GM13976 (cell line): Measurements from ENCODE around the gene GBX1.

Experiments
- DNase-seq: peaks from one replicate; pipeline ENCODE4 v3.0.0; 2012; ENCODE audit warnings: low spot score
- in situ Hi-C: fragments of 300-500 bp; cut with MboI; formaldehyde crosslinking; loops from one replicate; pipeline ENCODE4 v1.12.0; 2022; ENCODE audit warnings: low sequenced_read_pairs, mixed read lengths, inconsistent platforms; ENCODE audit not compliant: unreplicated experiment
- TF ChIP-seq, protein P1 (sequence below): IDR thresholded peaks from 2 replicates; pipeline ENCODE4 v1.5.1; 2012; ENCODE audit warnings: borderline replicate concordance, mild to moderate bottlenecking; ENCODE audit not compliant: insufficient read depth; ENCODE audit errors: extremely low read depth, missing control alignments, control extremely low read depth

The GBX1 gene

DNA sequence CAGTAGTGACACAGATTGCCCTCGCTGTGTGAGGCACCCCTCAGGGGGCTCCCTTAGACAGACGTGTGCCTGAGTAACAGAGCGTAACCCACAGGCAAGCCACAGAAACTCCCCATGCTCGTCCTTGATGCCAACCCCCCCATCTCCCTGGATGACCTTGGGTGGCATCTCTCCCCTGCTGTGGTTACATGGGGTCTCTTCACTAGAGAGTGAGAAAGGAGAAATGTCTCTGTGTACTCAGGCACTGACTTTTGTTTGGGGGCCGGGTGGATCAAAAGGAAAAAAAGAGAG, 20.7 kb upstream of the GBX1 start:
- TF ChIP-seq, protein P1, sequence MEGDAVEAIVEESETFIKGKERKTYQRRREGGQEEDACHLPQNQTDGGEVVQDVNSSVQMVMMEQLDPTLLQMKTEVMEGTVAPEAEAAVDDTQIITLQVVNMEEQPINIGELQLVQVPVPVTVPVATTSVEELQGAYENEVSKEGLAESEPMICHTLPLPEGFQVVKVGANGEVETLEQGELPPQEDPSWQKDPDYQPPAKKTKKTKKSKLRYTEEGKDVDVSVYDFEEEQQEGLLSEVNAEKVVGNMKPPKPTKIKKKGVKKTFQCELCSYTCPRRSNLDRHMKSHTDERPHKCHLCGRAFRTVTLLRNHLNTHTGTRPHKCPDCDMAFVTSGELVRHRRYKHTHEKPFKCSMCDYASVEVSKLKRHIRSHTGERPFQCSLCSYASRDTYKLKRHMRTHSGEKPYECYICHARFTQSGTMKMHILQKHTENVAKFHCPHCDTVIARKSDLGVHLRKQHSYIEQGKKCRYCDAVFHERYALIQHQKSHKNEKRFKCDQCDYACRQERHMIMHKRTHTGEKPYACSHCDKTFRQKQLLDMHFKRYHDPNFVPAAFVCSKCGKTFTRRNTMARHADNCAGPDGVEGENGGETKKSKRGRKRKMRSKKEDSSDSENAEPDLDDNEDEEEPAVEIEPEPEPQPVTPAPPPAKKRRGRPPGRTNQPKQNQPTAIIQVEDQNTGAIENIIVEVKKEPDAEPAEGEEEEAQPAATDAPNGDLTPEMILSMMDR: no peak
- DNase-seq: no peak
- in situ Hi-C loops: no loop called here

DNA sequence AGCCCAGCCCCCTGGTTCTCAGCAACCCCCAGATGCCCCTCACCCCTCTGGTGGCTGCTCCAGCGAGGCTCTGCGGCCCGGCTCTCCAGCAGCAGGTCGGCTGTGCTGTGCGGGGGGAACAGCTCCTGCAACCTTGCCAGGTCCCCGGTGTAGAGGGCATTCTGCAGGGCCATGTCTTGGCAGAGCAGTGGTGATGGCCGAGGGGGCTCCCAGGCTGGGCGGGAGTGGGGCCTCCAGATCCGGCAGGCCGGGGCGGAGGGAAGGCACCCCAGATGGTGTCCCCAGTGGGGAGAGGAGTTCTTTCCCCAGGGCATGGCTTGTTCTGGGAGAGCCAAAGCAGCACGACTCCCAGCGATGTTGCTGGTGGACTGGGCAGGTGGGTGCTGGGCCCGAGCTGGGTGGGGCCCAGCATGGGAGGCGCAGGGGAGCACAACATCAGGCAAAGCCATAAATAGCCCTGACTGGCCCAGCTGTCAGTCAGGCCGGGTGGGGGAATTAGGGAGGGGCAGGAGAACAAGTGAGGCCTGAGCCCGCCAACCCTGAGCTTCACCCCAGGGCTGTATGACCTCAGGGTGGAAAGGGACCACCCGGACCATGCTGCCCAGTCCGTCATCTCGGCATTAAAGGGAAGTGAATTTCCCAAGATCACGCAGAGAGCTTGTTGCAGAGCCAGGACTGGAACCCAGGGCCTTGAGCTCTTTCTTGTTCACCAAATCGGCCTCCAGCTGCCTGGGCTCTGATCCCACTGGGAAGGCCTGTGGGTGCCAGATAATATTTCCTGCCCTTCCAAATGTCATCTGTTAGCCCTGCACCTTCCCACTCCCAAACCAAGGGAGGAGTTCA, 20.1 kb upstream of the GBX1 start:
- in situ Hi-C loops: no loop called here
- TF ChIP-seq, protein P1: no peak

DNA sequence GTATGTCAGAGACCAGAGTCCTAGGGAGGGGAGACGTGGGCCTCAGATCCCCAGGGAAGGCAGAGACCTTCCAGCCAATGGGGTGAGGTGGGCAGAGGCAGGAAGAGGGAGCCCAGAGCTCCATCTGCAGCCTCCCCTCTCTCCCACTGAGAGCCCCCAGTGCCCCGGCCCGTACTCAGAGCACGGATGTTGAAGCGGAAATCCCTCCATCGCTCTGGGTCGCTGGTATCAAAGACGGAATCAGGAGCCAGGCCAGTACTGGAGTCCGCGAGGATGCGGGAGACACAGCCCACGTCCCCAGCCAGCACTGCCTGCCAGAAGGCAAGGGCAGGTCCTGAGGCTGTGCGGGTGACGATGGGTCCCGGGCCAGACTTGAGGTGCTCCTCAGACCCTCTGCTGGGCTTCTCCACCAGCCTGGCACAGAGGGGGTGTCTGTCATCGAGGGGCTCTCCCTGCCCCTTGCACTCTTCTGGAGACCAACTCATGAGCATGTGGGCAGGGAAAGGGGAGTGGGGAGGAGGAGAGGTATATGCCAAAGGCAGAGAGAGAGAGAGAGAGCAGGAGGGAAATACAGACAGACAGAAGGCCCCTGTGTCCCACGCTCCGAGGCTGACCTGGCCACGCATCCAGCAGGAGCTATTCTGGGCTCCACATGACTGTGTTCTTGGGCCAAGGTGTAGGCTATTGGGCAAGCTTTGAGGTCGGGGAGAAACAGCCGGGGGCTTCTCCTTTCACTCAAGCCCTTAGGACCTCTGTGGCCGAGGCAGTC, 19.3 kb upstream of the GBX1 start, which contains the start of gene ASB10:
Gene ASB10, minus strand, starts transcription at position 611 of the 769 bp plus-strand sequence. Its CDS starts 120 bp downstream, at position 491.
- TF ChIP-seq, protein P1: no peak
- in situ Hi-C loops: no loop called here
- no peak for DNase-seq

More for the DNA sequence above, 20.1 kb upstream of the GBX1 start:
- no peak for DNase-seq

DNA sequence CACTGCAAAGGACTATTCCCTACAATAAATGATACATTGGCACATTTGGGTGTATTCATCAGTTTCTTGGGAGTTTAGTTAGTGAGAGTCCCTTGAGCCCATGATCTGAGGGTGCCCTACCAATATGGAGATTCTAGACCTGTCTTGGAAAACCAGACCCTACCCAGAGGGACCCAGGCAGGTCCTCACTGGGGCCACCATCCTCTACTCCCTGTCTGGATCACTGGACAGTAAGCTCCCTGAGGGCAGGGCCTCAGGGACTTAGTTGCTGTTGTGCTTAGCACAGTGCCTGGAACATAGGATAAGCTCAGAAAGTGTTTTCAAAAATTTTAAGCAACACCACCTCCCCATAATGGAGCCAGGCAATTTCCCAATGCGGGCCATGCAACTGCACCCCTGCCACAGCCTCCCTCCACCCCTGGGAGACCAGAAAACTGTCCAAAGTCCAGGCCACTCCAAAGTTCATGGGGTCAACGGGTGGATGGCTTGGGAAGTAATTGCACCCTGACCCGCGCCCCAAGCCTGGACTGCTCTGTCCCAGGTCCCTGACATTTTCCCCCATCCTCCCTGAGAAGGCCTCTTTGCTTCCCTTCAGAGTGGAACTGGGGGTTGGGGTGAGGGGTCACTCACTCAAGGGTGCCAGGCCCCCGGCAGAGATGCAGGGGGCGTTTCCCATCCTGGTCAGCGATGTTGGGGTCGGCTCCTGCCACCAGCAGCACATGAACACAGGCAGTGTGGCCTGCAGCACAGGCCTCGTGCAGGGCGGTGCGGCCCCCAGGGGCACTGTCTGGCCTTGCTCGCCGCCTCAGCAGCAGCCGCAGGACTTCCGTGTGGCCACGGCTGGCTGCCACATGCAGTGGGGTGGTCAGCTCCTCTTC, 18.5 kb upstream of the GBX1 start:
- in situ Hi-C loops: no loop called here
- TF ChIP-seq, protein P1: no peak
- DNase-seq: no peak

DNA sequence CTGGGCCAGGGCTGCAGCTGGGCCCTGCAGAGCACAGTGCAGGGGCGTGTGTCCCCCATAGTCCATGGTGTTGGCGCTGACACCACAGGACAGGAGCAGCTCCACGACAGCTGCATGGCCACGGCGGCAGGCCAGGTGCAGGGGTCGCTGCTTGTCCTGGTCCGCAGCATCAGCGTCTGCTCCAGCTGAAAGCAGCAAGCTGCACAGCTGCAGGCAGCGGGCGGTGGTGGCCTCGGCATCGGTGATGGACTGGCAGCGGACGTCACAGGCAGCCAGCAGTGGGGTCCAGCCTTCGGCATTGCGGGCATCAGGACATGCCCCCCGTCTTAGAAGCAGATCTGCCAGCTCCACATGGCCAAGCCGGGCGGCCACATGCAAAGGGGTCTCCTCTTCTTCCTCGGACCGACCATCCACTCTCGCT, 13.5 kb upstream of the GBX1 start:
- TF ChIP-seq, protein P1: no peak
- in situ Hi-C loops: no loop called here
- no peak for DNase-seq

DNA sequence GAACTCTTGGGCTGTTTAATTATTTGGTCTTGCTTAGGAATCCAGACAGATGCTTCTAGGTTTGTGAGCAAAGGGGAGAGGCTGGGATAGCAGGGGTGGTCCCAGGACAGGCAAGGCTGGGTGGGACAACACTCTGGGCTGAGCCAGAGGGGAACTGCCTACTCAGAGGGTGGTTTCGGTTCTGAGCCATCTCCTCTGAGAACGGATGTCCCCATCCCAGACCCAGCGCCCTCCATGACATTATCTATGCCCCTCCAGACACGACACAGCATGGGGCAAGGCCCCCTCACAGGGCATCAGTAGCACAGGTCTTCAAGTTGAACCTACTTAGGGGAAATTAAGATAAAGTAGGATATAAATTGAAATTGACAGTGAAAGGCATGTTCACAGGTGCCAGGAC, 12.5 kb upstream of the GBX1 start:
- TF ChIP-seq, protein P1: no peak
- in situ Hi-C loops: no loop called here
- no peak for DNase-seq
